ENCODE measurements around the gene AIMP1. TPM values are rescaled to one million over a fixed set of nuclear protein-coding genes. Genes with fewer than 3 reads are reported as not detected.

AIMP1 gene
- total RNA-seq, 1 donor from 2014 or later, result 46.8 TPM

DNA sequence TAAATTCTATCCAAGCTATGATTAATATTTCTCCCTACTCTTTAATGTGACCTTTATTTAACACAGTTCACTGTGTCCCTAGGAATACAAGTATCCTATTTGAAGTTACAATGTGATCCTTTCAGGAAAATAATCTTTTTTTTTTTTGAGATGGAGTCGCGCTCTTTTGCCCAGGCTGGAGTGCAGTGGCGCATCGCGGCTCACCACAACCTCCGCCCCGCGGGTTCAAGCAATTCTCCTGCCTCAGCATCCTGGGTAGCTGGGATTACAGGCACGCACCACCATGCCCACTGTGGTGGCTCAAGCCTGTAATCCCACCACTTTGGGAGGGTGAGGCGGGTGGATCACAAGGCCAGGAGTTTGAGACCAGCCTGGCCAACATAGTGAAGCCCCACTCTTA lies 22.3 kb upstream of the AIMP1 start:
- Mint-ChIP-seq H3K9me3 (ENCODE audit: unreplicated experiment) (no peaks in the 10 kb centered on the region), H3K4me3 (ENCODE audit: unreplicated experiment) (no peak overlapping the region), H3K4me1 (ENCODE audit: low read depth, unreplicated experiment) (peaks cover 1% of the 10 kb centered on the region), H3K27ac (ENCODE audit: unreplicated experiment) (no peak overlapping the region), H3K27me3 (ENCODE audit: low read depth, unreplicated experiment) (no peaks in the 10 kb centered on the region), H3K36me3 (ENCODE audit: low read depth, unreplicated experiment) (peaks cover 5% of the 10 kb centered on the region)
- Histone ChIP-seq H4K20me1 (ENCODE audit: insufficient read depth, low read length) (no peaks in the 10 kb centered on the region), H2AFZ (ENCODE audit: low read depth, low read length) (no peak overlapping the region), H3K27me3 (ENCODE audit: insufficient read depth, low read length) (no peaks in the 10 kb centered on the region), H3K4me1 (ENCODE audit: insufficient read depth, low read length) (no peaks in the 10 kb centered on the region), H3K4me2 (ENCODE audit: low read length) (no peak overlapping the region), H3K9me3 (ENCODE audit: insufficient read depth, low read depth, low read length) (no peaks in the 10 kb centered on the region), H3K79me2 (ENCODE audit: insufficient read depth, low read length) (no peaks in the 10 kb centered on the region), H3K27ac (ENCODE audit: low read depth, low read length) (no peak overlapping the region), H3K36me3 (ENCODE audit: insufficient read depth, low read length) (peaks cover 7% of the 10 kb centered on the region), H3K4me3 (ENCODE audit: insufficient read depth, low read depth, low read length) (no peak overlapping the region), H3K9ac (ENCODE audit: low read length) (no peak overlapping the region)
- TF ChIP-seq, protein P1, sequence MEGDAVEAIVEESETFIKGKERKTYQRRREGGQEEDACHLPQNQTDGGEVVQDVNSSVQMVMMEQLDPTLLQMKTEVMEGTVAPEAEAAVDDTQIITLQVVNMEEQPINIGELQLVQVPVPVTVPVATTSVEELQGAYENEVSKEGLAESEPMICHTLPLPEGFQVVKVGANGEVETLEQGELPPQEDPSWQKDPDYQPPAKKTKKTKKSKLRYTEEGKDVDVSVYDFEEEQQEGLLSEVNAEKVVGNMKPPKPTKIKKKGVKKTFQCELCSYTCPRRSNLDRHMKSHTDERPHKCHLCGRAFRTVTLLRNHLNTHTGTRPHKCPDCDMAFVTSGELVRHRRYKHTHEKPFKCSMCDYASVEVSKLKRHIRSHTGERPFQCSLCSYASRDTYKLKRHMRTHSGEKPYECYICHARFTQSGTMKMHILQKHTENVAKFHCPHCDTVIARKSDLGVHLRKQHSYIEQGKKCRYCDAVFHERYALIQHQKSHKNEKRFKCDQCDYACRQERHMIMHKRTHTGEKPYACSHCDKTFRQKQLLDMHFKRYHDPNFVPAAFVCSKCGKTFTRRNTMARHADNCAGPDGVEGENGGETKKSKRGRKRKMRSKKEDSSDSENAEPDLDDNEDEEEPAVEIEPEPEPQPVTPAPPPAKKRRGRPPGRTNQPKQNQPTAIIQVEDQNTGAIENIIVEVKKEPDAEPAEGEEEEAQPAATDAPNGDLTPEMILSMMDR (IDR thresholded peaks at IDR 0.05; ENCODE audit: insufficient read depth, low read depth, low read length), result no peak
- no peak for TF ChIP-seq EZH2 (IDR thresholded peaks at IDR 0.05; ENCODE audit: insufficient read depth, low read length)
- FAIRE-seq, result no peak
- no peak for DNase-seq (ENCODE audit: low read depth)

DNA sequence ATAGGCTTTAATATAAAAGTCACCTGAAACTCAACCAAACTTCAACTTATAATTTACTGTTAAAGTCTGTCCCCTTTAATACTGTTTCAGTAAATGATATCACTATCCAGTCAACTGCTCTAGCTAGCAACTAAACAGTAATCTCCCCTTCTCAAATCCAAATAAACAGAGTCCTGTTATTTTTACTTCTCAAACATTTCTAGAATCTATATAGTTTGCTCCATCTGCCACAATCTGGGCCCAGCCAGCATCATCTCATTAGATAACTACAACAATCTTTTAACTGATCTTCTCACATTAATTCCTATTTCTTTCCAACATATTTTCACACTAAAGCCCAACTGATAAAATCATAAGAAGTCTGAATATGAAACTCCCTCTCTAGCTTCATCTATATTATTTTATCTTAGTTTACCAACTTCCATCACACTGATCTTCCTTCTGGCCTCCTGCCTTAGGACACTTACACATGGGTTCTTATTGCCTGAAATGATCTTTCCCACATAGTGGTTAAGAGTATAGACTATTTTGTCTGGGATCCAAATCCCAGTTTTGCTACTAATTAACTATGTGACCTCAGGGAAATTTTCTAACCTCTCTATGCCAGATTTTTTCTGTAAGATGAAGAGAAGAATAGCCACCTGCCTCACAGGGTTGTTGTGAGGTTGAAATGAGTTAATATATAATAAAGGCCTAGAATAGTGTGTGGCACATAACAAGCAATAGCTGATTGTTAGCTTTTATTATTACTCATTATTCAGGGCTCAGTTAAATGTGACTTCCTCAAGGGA lies 18.9 kb upstream of the AIMP1 start:
- Mint-ChIP-seq H3K36me3 (ENCODE audit: low read depth, unreplicated experiment) (peaks cover 10% of the 10 kb centered on the region), H3K4me3 (ENCODE audit: unreplicated experiment) (no peak overlapping the region)

More for the DNA sequence above, 18.9 kb upstream of the AIMP1 start:
- Histone ChIP-seq H3K9ac (ENCODE audit: low read length) (no peak overlapping the region), H3K27me3 (ENCODE audit: insufficient read depth, low read length) (no peaks in the 10 kb centered on the region), H3K4me3 (ENCODE audit: insufficient read depth, low read depth, low read length) (no peak overlapping the region), H3K4me2 (ENCODE audit: low read length) (no peak overlapping the region), H3K79me2 (ENCODE audit: insufficient read depth, low read length) (no peaks in the 10 kb centered on the region), H3K36me3 (ENCODE audit: insufficient read depth, low read length) (peaks cover 7% of the 10 kb centered on the region), H2AFZ (ENCODE audit: low read depth, low read length) (no peak overlapping the region), H3K4me1 (ENCODE audit: insufficient read depth, low read length) (no peaks in the 10 kb centered on the region), H3K27ac (ENCODE audit: low read depth, low read length) (no peak overlapping the region), H3K9me3 (ENCODE audit: insufficient read depth, low read depth, low read length) (no peaks in the 10 kb centered on the region), H4K20me1 (ENCODE audit: insufficient read depth, low read length) (no peaks in the 10 kb centered on the region)
- FAIRE-seq (no peak), DNase-seq (ENCODE audit: low read depth) (no peak)
- Mint-ChIP-seq H3K9me3 (ENCODE audit: unreplicated experiment) (peaks cover 2% of the 10 kb centered on the region), H3K27me3 (ENCODE audit: low read depth, unreplicated experiment) (no peaks in the 10 kb centered on the region), H3K27ac (ENCODE audit: unreplicated experiment) (no peak overlapping the region), H3K4me1 (ENCODE audit: low read depth, unreplicated experiment) (peaks cover 1% of the 10 kb centered on the region)
- no peak for TF ChIP-seq EZH2 (IDR thresholded peaks at IDR 0.05; ENCODE audit: insufficient read depth, low read length)
- TF ChIP-seq, protein P1 (IDR thresholded peaks at IDR 0.05; ENCODE audit: insufficient read depth, low read depth, low read length), result no peak

Measured in astrocyte (in vitro differentiated cells and primary cell).